Stimulated activated CD8-positive, alpha-beta memory T cell treated with anti-CD3 and anti-CD28 coated beads, Interleukin-15, amount 100 ng/mL, for 4 hours (primary cell): Measurements from ENCODE around the gene DCAF16.
"Not testable (repeated sequence)": the region's sequence is repeated elsewhere in the genome, so short reads cannot be mapped to it uniquely, and the experiment has no call there.

ENCODE experiments used
- DNase-seq, 2 donors: peaks; one replicate each; pipeline ENCODE4 v3.0.0-alpha.2; 2020; ENCODE audit warnings: low read depth in 2 of 2

Gene DCAF16

GRCh38 chr4:17810260-17811077 lies at the start of gene DCAF16, which contains the start of gene NCAPG:
TSS of gene DCAF16 (minus strand) at chr4:17810757. CDS start at chr4:17804141, 6,616 bp downstream.
TSS of gene NCAPG (plus strand) at chr4:17810979. CDS start at chr4:17811078, 99 bp downstream.
- DNase-seq = peak; percentile 99

GRCh38 chr4:17859793-17860406 lies 49.3 kb upstream of the DCAF16 start:
- no peak for DNase-seq

GRCh38 chr4:17854036-17854435 lies 43.5 kb upstream of the DCAF16 start:
- DNase-seq = no peak

- DNase-seq = no peak
These were observed 41.4 kb upstream of the DCAF16 start for GRCh38 chr4:17851959-17852358.

GRCh38 chr4:17850295-17850694 lies 39.7 kb upstream of the DCAF16 start:
- DNase-seq = not testable (repeated sequence)

GRCh38 chr4:17846266-17846665 lies 35.7 kb upstream of the DCAF16 start:
- no peak for DNase-seq

- DNase-seq = no peak
These were observed 13.5 kb upstream of the DCAF16 start for GRCh38 chr4:17823871-17824669.

- DNase-seq = no peak
These were observed 6.5 kb upstream of the DCAF16 start for GRCh38 chr4:17817027-17817426.

GRCh38 chr4:17816142-17816541 lies 5.6 kb upstream of the DCAF16 start:
- DNase-seq = no peak

GRCh38 chr4:17814140-17814539 lies 3.6 kb upstream of the DCAF16 start:
- DNase-seq = no peak

GRCh38 chr4:17812801-17813200 lies 2.2 kb upstream of the DCAF16 start:
- DNase-seq = no peak

- DNase-seq = no peak
These were observed 1.6 kb upstream of the DCAF16 start for GRCh38 chr4:17812125-17812524.

GRCh38 chr4:17811078-17811603 lies 584 bp upstream of the DCAF16 start:
- DNase-seq = no peak

GRCh38 chr4:17809667-17810066 lies 890 bp downstream of the DCAF16 start:
- DNase-seq = no peak

- no peak for DNase-seq
These were observed 3.1 kb downstream of the DCAF16 start for GRCh38 chr4:17807446-17807845.

- DNase-seq = no peak
These were observed 4.9 kb downstream of the DCAF16 start for GRCh38 chr4:17805580-17806155.

- no peak for DNase-seq
These were observed 12.7 kb downstream of the DCAF16 start for GRCh38 chr4:17797808-17798207.

- no peak for DNase-seq
These were observed 15.8 kb downstream of the DCAF16 start for GRCh38 chr4:17794730-17795129.

- no peak for DNase-seq
These were observed 21.6 kb downstream of the DCAF16 start for GRCh38 chr4:17788956-17789355.

- DNase-seq = no peak
These were observed 23.2 kb downstream of the DCAF16 start for GRCh38 chr4:17787315-17787714.

- no peak for DNase-seq
These were observed 24.0 kb downstream of the DCAF16 start for GRCh38 chr4:17786567-17786966.

- DNase-seq = no peak
These were observed 24.7 kb downstream of the DCAF16 start for GRCh38 chr4:17785858-17786257.
